ENCODE results near the gene OR5H15. TPM values are rescaled to one million over a fixed set of nuclear protein-coding genes. Genes with fewer than 3 reads are reported as not detected.
"Not testable (repeated sequence)": the region's sequence is repeated elsewhere in the genome, so short reads cannot be mapped to it uniquely, and the experiment has no call there.

OR5H15 gene
- total RNA-seq, 2 donors from 2014 or later: not detected

GRCh38 chr3:98182196-98182595 is 15.7 kb downstream of the OR5H15 start:
- Histone ChIP-seq H3K9me3 (no peaks in the 10 kb centered on the region), H3K4me3 (no peak overlapping the region), H3K27me3 (no peaks in the 10 kb centered on the region), H3K4me1 (no peaks in the 10 kb centered on the region), H3K27ac (no peak overlapping the region), H3K36me3 (no peaks in the 10 kb centered on the region)
- no peak for TF ChIP-seq CTCF (IDR thresholded peaks at IDR 0.05)
- no peak for DNase-seq (ENCODE audit: low spot score)

- H3K4me1 ChIP-seq: no peaks in the 10 kb centered on the region
- no peaks in the 10 kb centered on the region for H3K36me3 ChIP-seq
- H3K4me3 ChIP-seq: no peak overlapping the region
- H3K27me3 ChIP-seq: no peaks in the 10 kb centered on the region
- TF ChIP-seq CTCF (IDR thresholded peaks at IDR 0.05): no peak
- no peak for DNase-seq (ENCODE audit: low spot score)
- H3K9me3 ChIP-seq: no peaks in the 10 kb centered on the region
- H3K27ac ChIP-seq: no peak overlapping the region
Observed at GRCh38 chr3:98185180-98185579, 18.7 kb downstream of the OR5H15 start.

- Histone ChIP-seq H3K9me3 (no peaks in the 10 kb centered on the region), H3K4me1 (no peaks in the 10 kb centered on the region), H3K4me3 (no peak overlapping the region), H3K27ac (no peak overlapping the region), H3K27me3 (no peaks in the 10 kb centered on the region), H3K36me3 (no peaks in the 10 kb centered on the region)
- TF ChIP-seq CTCF (IDR thresholded peaks at IDR 0.05): no peak
- no peak for DNase-seq (ENCODE audit: low spot score)
Observed at GRCh38 chr3:98188545-98188944, 22.0 kb downstream of the OR5H15 start.

GRCh38 chr3:98190911-98191310 is 24.4 kb downstream of the OR5H15 start:
- not testable (repeated sequence) for H3K4me1 ChIP-seq; H3K9me3 ChIP-seq; DNase-seq (ENCODE audit: low spot score); H3K4me3 ChIP-seq; H3K27ac ChIP-seq; H3K27me3 ChIP-seq; H3K36me3 ChIP-seq

DNA sequence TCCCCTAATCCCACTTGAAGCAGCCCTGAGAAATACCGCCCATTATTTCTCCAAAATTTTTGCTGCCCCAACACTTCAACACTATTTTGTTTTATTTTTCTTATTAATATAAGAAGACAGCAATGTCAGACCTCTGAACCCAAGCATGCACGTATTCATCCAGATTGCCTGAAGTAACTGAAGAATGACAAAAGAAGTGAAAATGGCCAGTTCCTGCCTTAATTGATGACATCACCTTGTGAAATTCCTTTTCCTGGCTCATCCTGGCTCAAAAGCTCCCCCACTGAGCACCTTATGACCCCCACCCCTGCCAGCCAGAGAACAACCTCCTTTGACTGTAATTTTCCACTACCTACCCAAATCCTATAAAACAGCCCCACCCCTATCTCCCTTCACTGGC is 29.8 kb downstream of the OR5H15 start:
- not testable (repeated sequence) for H3K4me3 ChIP-seq; H3K27me3 ChIP-seq; H3K27ac ChIP-seq; H3K4me1 ChIP-seq; H3K9me3 ChIP-seq; H3K36me3 ChIP-seq; DNase-seq (ENCODE audit: low spot score)

- DNase-seq (ENCODE audit: low spot score): no peak
- Histone ChIP-seq H3K4me3 (no peak overlapping the region), H3K4me1 (no peaks in the 10 kb centered on the region), H3K9me3 (no peaks in the 10 kb centered on the region), H3K27me3 (no peaks in the 10 kb centered on the region), H3K36me3 (no peaks in the 10 kb centered on the region), H3K27ac (no peak overlapping the region)
- no peak for TF ChIP-seq CTCF (IDR thresholded peaks at IDR 0.05)
Observed at GRCh38 chr3:98199020-98199419, 32.5 kb downstream of the OR5H15 start.

DNA sequence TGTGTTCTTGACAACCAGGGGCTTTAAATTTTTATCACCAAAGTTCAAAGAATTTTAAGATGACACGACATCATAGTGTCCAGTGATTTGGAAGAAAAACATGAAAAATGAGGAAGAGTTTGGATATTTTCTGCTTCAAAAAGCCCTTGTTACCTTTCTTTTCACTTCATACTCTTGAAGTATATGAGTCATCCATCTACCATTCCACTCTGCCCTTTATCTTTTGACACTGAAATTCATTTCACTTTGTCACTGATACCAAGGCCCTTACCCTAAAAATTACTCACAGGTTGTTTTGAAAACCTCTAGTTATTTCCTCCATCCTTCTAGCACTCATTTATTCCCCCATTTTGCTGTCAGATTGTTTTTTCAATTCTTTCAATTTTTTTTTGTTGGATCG is 42.7 kb downstream of the OR5H15 start:
- H3K9me3 ChIP-seq: no peaks in the 10 kb centered on the region

More for the DNA sequence above, 42.7 kb downstream of the OR5H15 start:
- no peaks in the 10 kb centered on the region for H3K27me3 ChIP-seq
- no peaks in the 10 kb centered on the region for H3K36me3 ChIP-seq
- no peak overlapping the region for H3K4me3 ChIP-seq
- no peak for DNase-seq (ENCODE audit: low spot score)
- no peaks in the 10 kb centered on the region for H3K4me1 ChIP-seq
- H3K27ac ChIP-seq: no peak overlapping the region
- TF ChIP-seq CTCF (IDR thresholded peaks at IDR 0.05): no peak

All from right atrium auricular region (tissue), 2 donors.